ENCODE measurements around the gene KRIT1. TPM values are rescaled to one million over a fixed set of nuclear protein-coding genes. Genes with fewer than 3 reads are reported as not detected.
"Not testable (repeated sequence)": the region's sequence is repeated elsewhere in the genome, so short reads cannot be mapped to it uniquely, and the experiment has no call there.

KRIT1 gene
- total RNA-seq, 1 donor from 2014 or later = 59.4 TPM

GRCh38 chr7:92200791-92201190 lies 44.9 kb downstream of the KRIT1 start:
- H3K36me3 Mint-ChIP-seq = peaks cover 36% of the 10 kb centered on the region
- no peaks in the 10 kb centered on the region for H3K4me1 ChIP-seq
- H3K9me3 Mint-ChIP-seq = no peaks in the 10 kb centered on the region
- no peak for DNase-seq (ENCODE audit: low spot score)
- TF ChIP-seq EZH2 (IDR thresholded peaks at IDR 0.05) (no peak), EZH2phosphoT487 (IDR thresholded peaks at IDR 0.05) (no peak)
- TF ChIP-seq, protein P1, sequence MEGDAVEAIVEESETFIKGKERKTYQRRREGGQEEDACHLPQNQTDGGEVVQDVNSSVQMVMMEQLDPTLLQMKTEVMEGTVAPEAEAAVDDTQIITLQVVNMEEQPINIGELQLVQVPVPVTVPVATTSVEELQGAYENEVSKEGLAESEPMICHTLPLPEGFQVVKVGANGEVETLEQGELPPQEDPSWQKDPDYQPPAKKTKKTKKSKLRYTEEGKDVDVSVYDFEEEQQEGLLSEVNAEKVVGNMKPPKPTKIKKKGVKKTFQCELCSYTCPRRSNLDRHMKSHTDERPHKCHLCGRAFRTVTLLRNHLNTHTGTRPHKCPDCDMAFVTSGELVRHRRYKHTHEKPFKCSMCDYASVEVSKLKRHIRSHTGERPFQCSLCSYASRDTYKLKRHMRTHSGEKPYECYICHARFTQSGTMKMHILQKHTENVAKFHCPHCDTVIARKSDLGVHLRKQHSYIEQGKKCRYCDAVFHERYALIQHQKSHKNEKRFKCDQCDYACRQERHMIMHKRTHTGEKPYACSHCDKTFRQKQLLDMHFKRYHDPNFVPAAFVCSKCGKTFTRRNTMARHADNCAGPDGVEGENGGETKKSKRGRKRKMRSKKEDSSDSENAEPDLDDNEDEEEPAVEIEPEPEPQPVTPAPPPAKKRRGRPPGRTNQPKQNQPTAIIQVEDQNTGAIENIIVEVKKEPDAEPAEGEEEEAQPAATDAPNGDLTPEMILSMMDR (IDR thresholded peaks at IDR 0.05) = no peak
- H3K4me3 Mint-ChIP-seq = no peak overlapping the region
- no peaks in the 10 kb centered on the region for H3K4me1 Mint-ChIP-seq
- H3K27me3 ChIP-seq = no peaks in the 10 kb centered on the region
- peaks cover 3% of the 10 kb centered on the region for H3K36me3 ChIP-seq
- H3K9ac ChIP-seq = no peak overlapping the region
- H3K27ac ChIP-seq = no peak overlapping the region
- no peak overlapping the region for H3K4me2 ChIP-seq
- no peak overlapping the region for H3K4me3 ChIP-seq
- no peaks in the 10 kb centered on the region for H3K79me2 ChIP-seq (ENCODE audit: low read depth)
- no peaks in the 10 kb centered on the region for H4K20me1 ChIP-seq (ENCODE audit: low read depth)
- no peaks in the 10 kb centered on the region for H3K9me3 ChIP-seq (ENCODE audit: low read depth)
- H3K27ac Mint-ChIP-seq = no peak overlapping the region
- H3F3A ChIP-seq (ENCODE audit: low read depth) = no peaks in the 10 kb centered on the region
- peaks cover 2% of the 10 kb centered on the region for H3K27me3 Mint-ChIP-seq (ENCODE audit: insufficient read depth, low read depth)
- no peak overlapping the region for H2AFZ ChIP-seq (replicated peaks)

DNA sequence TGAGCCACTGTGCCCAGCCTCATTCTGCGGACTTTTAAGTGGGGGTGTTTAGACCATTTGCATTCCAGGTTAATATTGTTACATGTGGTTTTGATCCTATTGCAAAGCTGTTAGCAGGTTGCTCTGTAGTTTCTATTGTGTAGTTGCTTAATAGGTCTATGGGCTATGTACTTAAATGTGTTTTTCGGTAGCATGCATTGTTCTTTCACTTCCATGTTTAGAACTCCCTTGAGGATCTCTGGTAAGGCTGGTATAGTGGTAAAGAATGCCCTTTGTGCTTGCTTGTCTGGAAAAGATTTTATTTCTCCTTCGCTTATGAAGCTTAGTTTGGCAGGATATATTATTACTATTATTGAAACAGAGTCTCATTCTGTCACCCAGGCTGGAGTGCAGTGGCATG lies 53.4 kb downstream of the KRIT1 start:
- no peaks in the 10 kb centered on the region for H3K4me1 ChIP-seq
- H3K79me2 ChIP-seq (ENCODE audit: low read depth) = no peaks in the 10 kb centered on the region
- H3K36me3 ChIP-seq = peaks cover 13% of the 10 kb centered on the region
- no peak for TF ChIP-seq EZH2phosphoT487 (IDR thresholded peaks at IDR 0.05)
- TF ChIP-seq EZH2 (IDR thresholded peaks at IDR 0.05) = no peak
- TF ChIP-seq, protein P1 (IDR thresholded peaks at IDR 0.05) = no peak
- peaks cover 6% of the 10 kb centered on the region for H3F3A ChIP-seq (ENCODE audit: low read depth)
- Mint-ChIP-seq H3K27me3 (ENCODE audit: insufficient read depth, low read depth) (peaks cover 5% of the 10 kb centered on the region), H3K36me3 (peaks cover 47% of the 10 kb centered on the region), H3K4me1 (no peaks in the 10 kb centered on the region), H3K9me3 (peaks cover 45% of the 10 kb centered on the region), H3K27ac (no peak overlapping the region), H3K4me3 (no peak overlapping the region)
- no peak for DNase-seq (ENCODE audit: low spot score)
- H3K27ac ChIP-seq = no peak overlapping the region
- no peak overlapping the region for H3K4me2 ChIP-seq
- no peaks in the 10 kb centered on the region for H3K27me3 ChIP-seq
- no peak overlapping the region for H2AFZ ChIP-seq (replicated peaks)
- H4K20me1 ChIP-seq (ENCODE audit: low read depth) = no peaks in the 10 kb centered on the region
- H3K9me3 ChIP-seq (ENCODE audit: low read depth) = peaks cover 21% of the 10 kb centered on the region
- H3K4me3 ChIP-seq = no peak overlapping the region
- no peak overlapping the region for H3K9ac ChIP-seq

DNA sequence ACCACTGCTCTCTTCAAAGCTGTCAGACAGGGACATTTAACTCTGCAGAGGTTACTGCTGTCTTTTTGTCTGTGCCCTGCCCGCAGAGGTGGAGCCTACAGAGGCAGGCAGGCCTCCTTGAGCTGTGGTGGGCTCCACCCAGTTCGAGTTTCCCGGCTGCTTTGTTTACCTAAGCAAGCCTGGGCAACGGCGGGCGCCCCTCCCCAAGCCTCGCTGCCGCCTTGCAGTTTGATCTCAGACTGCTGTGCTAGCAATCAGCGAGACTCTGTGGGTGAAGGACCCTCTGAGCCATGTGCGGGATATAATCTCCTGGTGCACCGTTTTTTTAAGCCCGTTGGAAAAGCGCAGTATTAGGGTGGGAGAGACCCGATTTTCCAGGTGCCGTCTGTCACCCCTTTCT lies 56.5 kb downstream of the KRIT1 start:
- DNase-seq (ENCODE audit: low spot score); H3K27ac ChIP-seq; H3K4me1 ChIP-seq; H3F3A ChIP-seq (ENCODE audit: low read depth); H3K4me3 Mint-ChIP-seq; H4K20me1 ChIP-seq (ENCODE audit: low read depth); H3K4me3 ChIP-seq; H3K4me1 Mint-ChIP-seq; H3K4me2 ChIP-seq; H3K27me3 Mint-ChIP-seq (ENCODE audit: insufficient read depth, low read depth); H3K27me3 ChIP-seq; H2AFZ ChIP-seq (replicated peaks); H3K9ac ChIP-seq; H3K27ac Mint-ChIP-seq; H3K79me2 ChIP-seq (ENCODE audit: low read depth): not testable (repeated sequence)
- peaks cover 43% of the 10 kb centered on the region for H3K9me3 Mint-ChIP-seq
- Histone ChIP-seq H3K36me3 (peaks cover 13% of the 10 kb centered on the region), H3K9me3 (ENCODE audit: low read depth) (peaks cover 21% of the 10 kb centered on the region)
- peaks cover 30% of the 10 kb centered on the region for H3K36me3 Mint-ChIP-seq

DNA sequence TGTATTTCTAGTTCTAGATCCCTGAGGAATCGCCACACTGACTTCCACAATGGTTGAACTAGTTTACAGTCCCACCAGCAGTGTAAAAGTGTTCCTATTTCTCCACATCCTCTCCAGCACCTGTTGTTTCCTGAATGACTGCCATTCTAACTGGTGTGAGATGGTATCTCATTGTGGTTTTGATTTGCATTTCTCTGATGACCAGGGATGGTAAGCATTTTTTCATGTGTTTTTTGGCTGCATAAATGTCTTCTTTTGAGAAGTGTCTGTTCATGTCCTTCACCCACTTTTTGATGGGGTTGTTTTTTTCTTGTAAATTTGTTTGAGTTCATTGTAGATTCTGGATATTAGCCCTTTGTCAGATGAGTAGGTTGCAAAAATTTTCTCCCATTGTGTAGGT lies 61.4 kb downstream of the KRIT1 start:
- H3K79me2 ChIP-seq (ENCODE audit: low read depth); H4K20me1 ChIP-seq (ENCODE audit: low read depth); H3K4me1 Mint-ChIP-seq; H3K4me3 ChIP-seq; H2AFZ ChIP-seq (replicated peaks); H3K27me3 Mint-ChIP-seq (ENCODE audit: insufficient read depth, low read depth); H3F3A ChIP-seq (ENCODE audit: low read depth); H3K4me2 ChIP-seq; H3K27ac Mint-ChIP-seq; H3K9ac ChIP-seq; H3K4me1 ChIP-seq; DNase-seq (ENCODE audit: low spot score); H3K4me3 Mint-ChIP-seq; H3K36me3 ChIP-seq; H3K27me3 ChIP-seq; H3K27ac ChIP-seq; H3K36me3 Mint-ChIP-seq: not testable (repeated sequence)
- peaks cover 13% of the 10 kb centered on the region for H3K9me3 ChIP-seq (ENCODE audit: low read depth)
- peaks cover 20% of the 10 kb centered on the region for H3K9me3 Mint-ChIP-seq
